SK-N-SH treated with all-trans-retinoic acid at 6 μM for 48 hours (cell line): Measurements from ENCODE around the gene KCNH1.

ENCODE experiments used
- ATAC-seq: fragments of 200-7000 bp; cut with Tn5 transposase; 3 replicates; pipeline ENCODE4 v1.9.1; 2020; ENCODE audit warnings: mild to moderate bottlenecking, moderate library complexity
- ARNTL ChIP-seq: fragments of 450-650 bp; formaldehyde crosslinking; IDR thresholded peaks from 2 replicates; pipeline ENCODE4 v1.5.0; 2020; ENCODE audit warnings: low read depth, mild to moderate bottlenecking, moderate library complexity, borderline replicate concordance
- BACH2 ChIP-seq: fragments of 250-450 bp; sonication (Bioruptor Pico); IDR thresholded peaks from 2 replicates; pipeline ENCODE4 v1.9.0; 2021; ENCODE audit warnings: mild to moderate bottlenecking, borderline replicate concordance
- CREB5 ChIP-seq: fragments of 250-450 bp; sonication (Bioruptor Pico); IDR thresholded peaks from 2 replicates; pipeline ENCODE4 v1.5.1; 2020; ENCODE audit warnings: low read depth, mild to moderate bottlenecking, moderate library complexity
- CSRNP3 ChIP-seq: fragments of 250-450 bp; sonication (Bioruptor Pico); IDR thresholded peaks from 2 replicates; pipeline ENCODE4 v1.5.1; 2021; ENCODE audit warnings: mild to moderate bottlenecking, moderate library complexity
- ESRRG ChIP-seq: fragments of 250-450 bp; sonication (Bioruptor Pico); IDR thresholded peaks from 2 replicates; pipeline ENCODE4 v1.6.1; 2021; ENCODE audit warnings: mild to moderate bottlenecking
- GLIS3 ChIP-seq: fragments of 250-450 bp; sonication (Bioruptor Pico); IDR thresholded peaks from 2 replicates; pipeline ENCODE4 v1.5.0; 2020; ENCODE audit warnings: mild to moderate bottlenecking, moderate library complexity
- ISL1 ChIP-seq: fragments of 250-450 bp; sonication (Bioruptor Pico); IDR thresholded peaks from 2 replicates; pipeline ENCODE4 v2.1.2; 2022; ENCODE audit warnings: mild to moderate bottlenecking, moderate library complexity
- OSR1 ChIP-seq: fragments of 250-450 bp; sonication (Bioruptor Pico); IDR thresholded peaks from 2 replicates; pipeline ENCODE4 v1.8.0; 2022; ENCODE audit warnings: moderate library complexity, mild to moderate bottlenecking, inconsistent platforms
- POU6F1 ChIP-seq: fragments of 250-450 bp; sonication (Bioruptor Pico); IDR thresholded peaks from 2 replicates; pipeline ENCODE4 v1.8.0; 2021; ENCODE audit warnings: low read depth, mild to moderate bottlenecking, moderate library complexity, borderline replicate concordance
- PPARA ChIP-seq: fragments of 250-450 bp; sonication (Bioruptor Pico); IDR thresholded peaks from 2 replicates; pipeline ENCODE4 v1.5.0; 2020; ENCODE audit warnings: mild to moderate bottlenecking, borderline replicate concordance
- RARB ChIP-seq: fragments of 250-450 bp; sonication (Bioruptor Pico); IDR thresholded peaks from 2 replicates; pipeline ENCODE4 v1.8.0; 2021; ENCODE audit warnings: mild to moderate bottlenecking, moderate library complexity
- SNAI2 ChIP-seq: fragments of 250-450 bp; sonication (Bioruptor Pico); IDR thresholded peaks from 2 replicates; pipeline ENCODE4 v1.5.0; 2020; ENCODE audit warnings: mild to moderate bottlenecking, moderate library complexity
- TCF4 ChIP-seq: fragments of 250-450 bp; sonication (Bioruptor Pico); IDR thresholded peaks from 2 replicates; pipeline ENCODE4 v1.8.0; 2021; ENCODE audit warnings: mild to moderate bottlenecking, moderate library complexity, borderline replicate concordance
- TOX ChIP-seq: fragments of 250-450 bp; sonication (Bioruptor Pico); IDR thresholded peaks from 2 replicates; pipeline ENCODE4 v1.8.0; 2021; ENCODE audit warnings: mild to moderate bottlenecking, moderate library complexity, borderline replicate concordance
- TSHZ2 ChIP-seq: fragments of 250-450 bp; sonication (Bioruptor Pico); IDR thresholded peaks from 2 replicates; pipeline ENCODE4 v1.5.0; 2020; ENCODE audit warnings: mild to moderate bottlenecking, moderate library complexity
- ZC3H10 ChIP-seq: fragments of 250-450 bp; sonication (Bioruptor Pico); IDR thresholded peaks from 2 replicates; pipeline ENCODE4 v1.5.1; 2021; ENCODE audit warnings: mild to moderate bottlenecking, moderate library complexity
- ZFP3 ChIP-seq: fragments of 250-450 bp; sonication (Bioruptor Pico); IDR thresholded peaks from 2 replicates; pipeline ENCODE4 v1.5.0; 2020; ENCODE audit warnings: mild to moderate bottlenecking, moderate library complexity
- ZFP30 ChIP-seq: fragments of 450-650 bp; formaldehyde crosslinking; IDR thresholded peaks from 2 replicates; pipeline ENCODE4 v1.5.0; 2022; ENCODE audit warnings: mild to moderate bottlenecking, moderate library complexity
- ZNF565 ChIP-seq: fragments of 450-650 bp; formaldehyde crosslinking; conservative IDR thresholded peaks from 2 replicates; pipeline ENCODE4 v1.5.0; 2020; ENCODE audit warnings: low read depth, mild to moderate bottlenecking, moderate library complexity
- ZNF70 ChIP-seq: fragments of 450-650 bp; formaldehyde crosslinking; IDR thresholded peaks from 2 replicates; pipeline ENCODE4 v1.5.0; 2020; ENCODE audit warnings: mild to moderate bottlenecking, moderate library complexity
- ZNF8 ChIP-seq: fragments of 450-650 bp; formaldehyde crosslinking; IDR thresholded peaks from 2 replicates; pipeline ENCODE4 v1.5.0; 2020; ENCODE audit warnings: mild to moderate bottlenecking, moderate library complexity

KCNH1 gene

GRCh38 chr1:210882414-210883221, 251.3 kb downstream of the KCNH1 start:
- ATAC-seq, result no peak
- TF ChIP-seq CSRNP3 (CRISPR knock-in tag), result no peak
- TF ChIP-seq TSHZ2 (CRISPR knock-in tag), result no peak
- TF ChIP-seq TOX (CRISPR knock-in tag), result no peak
- no peak for TF ChIP-seq TCF4 (CRISPR knock-in tag)
- TF ChIP-seq ISL1, result no peak
- TF ChIP-seq ZNF70 (CRISPR knock-in tag), result no peak
- no peak for TF ChIP-seq ZNF565 (CRISPR knock-in tag)
- TF ChIP-seq ZFP30, result no peak
- no peak for TF ChIP-seq PPARA
- no peak for TF ChIP-seq ZC3H10 (CRISPR knock-in tag)
- no peak for TF ChIP-seq ZFP3 (CRISPR knock-in tag)
- no peak for TF ChIP-seq ARNTL
- TF ChIP-seq GLIS3 (CRISPR knock-in tag), result no peak
- no peak for TF ChIP-seq ESRRG (CRISPR knock-in tag)
- TF ChIP-seq BACH2 (CRISPR knock-in tag), result no peak
- no peak for TF ChIP-seq RARB
- TF ChIP-seq CREB5 (CRISPR knock-in tag), result no peak

GRCh38 chr1:210878564-210878963, 255.4 kb downstream of the KCNH1 start:
- no peak for TF ChIP-seq OSR1 (CRISPR knock-in tag)
- no peak for ATAC-seq

- ATAC-seq, result no peak
- TF ChIP-seq CREB5 (CRISPR knock-in tag) (no peak), PPARA (no peak), ZNF565 (CRISPR knock-in tag) (no peak), ARNTL (no peak), TSHZ2 (CRISPR knock-in tag) (no peak), CSRNP3 (CRISPR knock-in tag) (no peak), ZNF8 (CRISPR knock-in tag) (no peak), TOX (CRISPR knock-in tag) (no peak), GLIS3 (CRISPR knock-in tag) (no peak), SNAI2 (no peak), POU6F1 (no peak), OSR1 (CRISPR knock-in tag) (no peak), ESRRG (CRISPR knock-in tag) (no peak), ISL1 (no peak), BACH2 (CRISPR knock-in tag) (no peak), ZFP3 (CRISPR knock-in tag) (no peak)
These were observed 257.7 kb downstream of the KCNH1 start for GRCh38 chr1:210876275-210876674.
